NCI-H524 (cell line): Measurements from ENCODE around the gene ZEB2.

Experiments
- DNase-seq, 2 experiments: peaks; one replicate each; lab custom pipeline; 2025; lab: John Stamatoyannopoulos, UW

The ZEB2 gene

DNA sequence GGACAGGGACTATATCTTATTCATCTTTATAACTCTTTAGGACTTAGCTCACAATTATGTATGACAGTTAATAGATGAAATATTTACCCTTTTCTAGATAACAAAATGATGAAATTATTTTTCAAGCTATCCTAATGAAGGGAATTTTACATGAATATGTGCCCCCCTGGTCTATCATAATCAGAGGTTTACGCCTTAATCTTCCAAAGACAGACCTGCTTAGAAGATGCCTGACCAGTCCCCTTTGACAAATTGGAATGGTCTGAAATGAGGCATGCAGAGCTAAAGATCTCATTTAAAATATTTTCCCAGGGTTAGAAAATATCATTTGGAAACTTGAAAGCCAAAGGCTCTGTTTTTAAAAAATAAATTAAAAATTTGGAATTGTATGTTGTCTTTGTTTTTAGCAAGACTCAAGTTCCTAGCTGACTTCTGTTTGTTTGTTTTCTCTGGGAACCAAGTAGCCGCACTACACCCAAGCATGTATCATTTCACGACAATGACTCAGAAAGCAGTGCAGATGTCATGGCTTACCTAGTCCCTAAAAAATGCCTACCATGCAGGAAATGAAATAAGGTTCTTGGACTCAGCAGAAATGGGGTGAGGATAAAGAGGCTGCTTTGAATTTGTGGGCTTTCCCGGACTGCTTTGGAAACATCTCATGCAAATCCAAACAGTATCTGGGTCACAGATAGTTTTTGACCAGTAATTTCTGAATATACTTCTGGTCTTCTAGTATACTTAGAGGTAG lies 162.1 kb downstream of the ZEB2 start:
- DNase-seq: no peak

DNA sequence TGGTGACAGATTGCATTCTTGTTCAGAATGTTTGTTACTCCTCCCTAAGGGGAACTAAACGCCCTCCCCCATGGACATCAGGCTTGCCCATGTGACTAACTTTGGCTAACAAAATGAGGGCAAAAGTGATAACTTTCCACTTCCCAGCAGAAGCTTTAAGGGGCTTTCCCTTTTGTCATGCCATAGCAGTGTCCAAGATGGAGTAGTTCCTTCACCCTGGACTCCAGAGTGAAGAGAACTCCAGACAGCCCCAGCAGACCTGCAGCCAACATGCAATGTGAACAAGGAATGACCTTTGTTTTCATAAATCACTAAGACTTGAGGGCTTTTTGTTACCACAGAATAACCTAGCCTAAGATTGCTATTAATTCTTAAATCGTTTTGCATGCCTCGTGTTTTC lies 163.5 kb downstream of the ZEB2 start:
- DNase-seq: peak; percentile 66 to 83

DNA sequence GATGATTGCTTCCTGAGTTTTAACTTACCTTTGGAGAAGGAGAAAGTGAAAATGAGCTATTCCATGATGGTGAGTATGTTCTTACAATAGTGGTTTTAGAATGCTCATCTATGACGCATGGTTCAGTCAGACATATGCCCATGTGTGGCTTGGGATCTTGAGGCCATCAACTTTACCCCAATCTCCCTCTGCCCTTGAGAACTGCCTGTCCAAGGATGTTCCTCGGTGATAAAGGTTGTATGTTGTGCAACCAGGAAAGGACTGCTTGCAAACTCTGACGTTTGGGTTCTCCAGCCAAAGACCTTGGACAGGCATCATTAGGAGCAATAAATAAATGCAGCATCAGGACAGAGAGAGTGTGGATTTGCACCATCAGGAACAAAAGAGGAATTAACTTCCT lies 165.0 kb downstream of the ZEB2 start:
- DNase-seq: no peak

DNA sequence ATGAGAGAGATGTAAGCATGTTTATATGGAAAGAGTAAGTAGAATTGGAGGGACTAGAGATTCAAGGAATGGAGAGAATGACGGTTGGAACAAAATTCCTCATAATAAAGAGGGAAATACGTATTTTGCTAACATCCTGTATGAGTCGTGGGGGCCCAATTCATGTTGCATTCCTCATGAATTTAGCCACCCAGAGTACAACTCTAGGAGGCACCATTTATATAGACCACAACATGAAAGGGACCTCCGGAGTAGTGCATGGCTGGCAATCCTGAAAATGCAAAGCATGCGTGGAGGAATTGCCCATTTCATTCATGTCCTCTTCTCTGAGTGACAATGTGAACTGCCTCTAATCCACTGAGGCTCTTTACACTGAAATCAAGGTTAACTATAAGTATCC lies 168.2 kb downstream of the ZEB2 start:
- no peak for DNase-seq

DNA sequence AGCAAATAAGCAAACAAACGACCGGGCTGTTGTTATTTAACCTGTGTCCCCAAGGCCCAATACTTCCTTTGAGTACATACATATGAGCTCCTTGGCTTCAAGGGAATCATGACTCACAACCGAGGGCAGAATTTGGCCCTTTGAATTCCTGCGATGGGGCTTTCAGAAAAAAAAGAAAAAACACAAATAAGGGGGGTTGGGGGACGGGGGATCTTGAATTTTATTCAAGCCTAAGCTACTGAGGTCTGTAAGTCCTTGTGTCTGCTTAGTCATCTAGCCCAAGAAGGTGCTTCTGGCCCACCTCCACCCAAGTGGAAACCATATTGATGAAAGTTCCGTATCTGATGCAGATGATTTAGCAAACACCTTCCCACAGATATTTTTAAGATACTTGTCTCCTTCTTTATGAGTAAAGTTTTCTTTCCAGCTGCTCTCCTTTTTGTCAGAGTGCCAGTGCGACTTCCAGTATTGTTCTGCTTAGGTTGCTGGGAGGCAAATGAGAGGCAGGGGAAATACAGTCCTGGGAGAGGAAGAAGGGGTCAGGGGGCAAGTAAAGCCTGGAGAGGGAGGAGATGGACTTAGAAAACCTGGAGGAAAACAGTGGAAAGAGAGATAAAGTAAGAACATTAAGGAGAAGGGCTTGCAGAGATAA lies 169.6 kb downstream of the ZEB2 start:
- DNase-seq: no peak

DNA sequence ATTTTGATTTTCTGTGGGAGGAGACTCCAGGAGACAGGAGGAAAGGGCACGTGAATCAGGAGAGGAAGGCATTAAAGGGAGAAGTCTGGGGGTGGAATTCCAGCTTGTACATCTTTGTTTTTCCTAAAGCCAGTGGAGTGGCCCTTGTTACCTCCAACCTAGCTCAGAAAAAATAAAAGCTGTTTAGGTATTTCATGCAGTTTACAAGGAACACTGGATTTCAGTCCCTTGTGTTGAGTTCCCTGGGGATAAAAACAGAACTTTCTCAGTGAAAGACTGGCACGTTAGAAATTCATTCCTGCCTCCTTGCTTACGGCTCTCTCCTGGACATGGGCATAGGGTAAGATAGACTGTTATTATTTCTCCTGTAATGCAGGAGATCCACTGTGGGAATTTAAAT lies 170.2 kb downstream of the ZEB2 start:
- no peak for DNase-seq

DNA sequence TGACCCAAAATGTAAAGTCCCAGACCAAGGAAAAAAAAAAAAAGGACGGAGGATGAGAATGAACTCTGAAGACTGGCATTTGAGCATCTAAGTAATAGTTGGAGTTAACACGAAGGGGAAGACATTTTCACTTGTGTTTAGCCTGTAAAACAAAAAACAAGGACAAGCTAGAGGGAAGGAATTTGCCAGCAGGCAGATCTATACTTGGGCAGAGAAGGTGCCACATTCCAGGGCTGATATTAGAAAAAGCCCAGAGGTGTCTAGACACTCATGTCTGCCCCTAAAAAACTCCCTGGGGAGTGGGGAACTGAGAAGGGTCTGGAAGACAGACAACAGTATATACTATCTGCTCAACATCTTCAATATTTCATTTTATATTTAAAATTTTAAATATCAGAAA lies 171.1 kb downstream of the ZEB2 start:
- no peak for DNase-seq

DNA sequence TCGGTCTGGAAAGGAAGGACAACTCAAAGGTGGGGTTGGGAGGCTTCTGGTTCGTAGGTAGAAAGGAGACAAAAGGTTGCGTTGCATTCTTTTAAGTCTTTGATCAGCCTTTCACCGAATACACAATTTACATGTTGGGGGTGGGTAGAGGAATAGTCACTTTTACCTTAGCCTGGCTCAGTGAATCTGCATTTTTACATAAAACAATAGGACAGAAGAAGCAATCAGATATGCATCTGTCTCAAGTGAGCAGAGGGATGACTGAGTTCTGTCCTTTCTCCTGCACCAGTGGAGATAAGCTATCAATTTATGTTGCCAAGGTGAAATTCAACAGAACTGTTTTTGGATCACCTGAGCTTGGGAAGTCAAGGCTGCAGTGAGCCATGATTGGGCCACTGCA lies 173.7 kb downstream of the ZEB2 start:
- no peak for DNase-seq

DNA sequence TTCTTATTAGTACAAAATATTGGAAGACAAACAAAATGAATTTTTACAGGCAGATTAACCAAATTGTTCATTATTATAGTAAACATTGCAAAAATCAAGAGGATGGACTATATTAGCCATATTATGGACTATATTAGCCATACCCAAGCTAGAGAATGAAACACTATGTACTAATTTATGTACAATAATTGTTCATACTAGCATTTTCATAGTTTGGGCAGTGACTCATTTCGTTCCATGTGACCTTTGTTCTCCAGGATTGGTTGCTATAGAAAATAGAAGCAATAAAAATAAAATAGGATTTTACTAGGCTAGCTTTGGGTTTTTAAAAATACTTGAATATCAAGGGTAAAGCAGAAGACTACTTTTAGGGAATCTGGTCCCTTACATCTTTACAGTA lies 176.8 kb downstream of the ZEB2 start:
- DNase-seq: no peak

DNA sequence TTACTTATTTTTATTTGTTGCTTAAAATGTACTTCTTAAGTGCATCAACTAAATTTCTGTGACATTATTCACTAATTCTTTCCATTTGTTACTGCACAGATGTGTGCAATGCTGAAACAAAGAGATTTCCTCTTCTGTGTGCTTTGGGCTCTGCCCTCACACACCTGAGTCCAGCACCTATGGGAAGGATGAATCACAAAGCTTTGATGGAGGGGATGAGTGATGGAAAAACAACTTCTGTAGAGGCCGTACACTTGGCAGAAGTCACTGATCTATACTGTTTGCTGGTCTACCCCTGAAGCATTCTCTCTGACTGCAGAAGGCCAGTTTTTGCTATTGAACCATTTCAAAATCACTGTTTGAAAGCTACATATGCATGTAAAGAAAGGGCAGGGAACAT lies 178.4 kb downstream of the ZEB2 start:
- DNase-seq: no peak

DNA sequence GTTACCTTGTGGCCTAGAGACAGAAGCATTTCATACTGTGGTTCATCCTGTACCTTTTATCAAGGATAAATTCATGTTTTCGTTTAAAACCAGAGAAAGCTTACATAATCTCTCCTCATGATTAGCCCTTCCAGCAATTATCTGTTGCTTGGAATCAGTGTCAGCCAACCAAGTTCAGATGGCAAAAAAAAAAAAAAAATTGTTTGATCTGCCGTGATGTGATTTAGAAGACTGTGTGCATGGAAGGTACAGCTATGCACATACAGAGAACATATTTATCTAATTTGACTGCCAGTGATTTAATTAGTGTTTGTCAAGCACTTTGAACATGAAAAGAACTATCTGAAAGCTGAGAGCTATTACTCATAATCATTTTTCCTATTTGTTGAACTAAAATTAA lies 180.9 kb downstream of the ZEB2 start:
- no peak for DNase-seq

DNA sequence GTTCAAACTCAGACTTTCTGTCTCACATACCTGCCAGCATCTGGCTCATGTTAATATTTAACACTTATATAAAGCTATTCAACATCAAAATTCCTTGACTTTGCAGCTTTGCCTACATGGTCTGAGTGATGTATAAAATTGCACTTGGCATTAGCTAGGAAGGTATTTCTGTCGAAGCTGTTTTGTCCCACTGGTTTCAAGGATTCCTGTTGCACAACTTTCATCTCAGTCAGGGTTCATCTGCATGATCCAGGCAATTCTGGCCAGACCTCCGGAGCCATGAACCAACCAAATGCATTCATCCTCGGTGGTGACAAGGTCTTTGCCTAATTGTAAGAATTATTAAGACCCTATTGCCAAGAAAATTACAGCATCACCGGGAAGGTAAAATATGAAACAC lies 185.4 kb downstream of the ZEB2 start:
- no peak for DNase-seq
